Urothelium cell line (cell line): ENCODE data around the gene CD46.
"Not testable (repeated sequence)": the region's sequence is repeated elsewhere in the genome, so short reads cannot be mapped to it uniquely, and the experiment has no call there.

ENCODE experiments used
- DNase-seq: peaks from one replicate; pipeline ENCODE4 v3.0.0; 2011; ENCODE audit warnings: low spot score, mixed read lengths
- FAIRE-seq: peaks from 2 replicates; lab custom pipeline; 2011; peaks lifted over from hg19 to GRCh38; lab: Jason Lieb, UNC

CD46 gene

DNA sequence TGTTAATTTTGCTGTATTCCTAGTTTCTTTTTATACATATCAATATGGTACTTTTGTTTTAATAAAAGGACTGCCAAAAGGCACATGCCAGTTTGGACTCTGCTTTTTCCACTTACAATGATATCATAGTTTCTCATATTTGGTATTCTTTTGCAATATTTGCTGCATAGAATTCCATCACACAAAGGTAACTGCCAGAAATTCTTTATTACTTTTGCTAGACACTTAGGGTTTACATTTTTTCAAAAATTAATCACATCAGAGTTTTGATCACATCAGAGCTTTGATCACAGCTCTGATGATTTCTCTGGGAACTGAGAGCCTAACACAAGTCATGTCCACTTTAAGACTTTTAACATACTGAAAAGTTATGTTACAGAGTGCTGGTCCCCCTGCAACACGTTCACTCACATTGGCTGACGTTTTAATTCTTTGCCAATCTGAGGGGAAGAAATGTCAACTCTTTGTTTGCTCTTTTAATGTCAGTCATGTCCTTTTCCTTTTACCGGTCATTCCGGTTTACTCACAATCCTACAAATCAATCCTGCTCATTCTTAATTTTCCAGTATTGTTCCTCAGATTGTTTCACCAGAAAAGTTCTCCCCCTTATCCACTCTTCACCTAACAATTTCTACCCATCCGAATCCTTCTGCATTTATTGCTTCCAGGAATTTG lies 1.1 kb upstream of the CD46 start:
- DNase-seq (no peak), FAIRE-seq (no peak)

DNA sequence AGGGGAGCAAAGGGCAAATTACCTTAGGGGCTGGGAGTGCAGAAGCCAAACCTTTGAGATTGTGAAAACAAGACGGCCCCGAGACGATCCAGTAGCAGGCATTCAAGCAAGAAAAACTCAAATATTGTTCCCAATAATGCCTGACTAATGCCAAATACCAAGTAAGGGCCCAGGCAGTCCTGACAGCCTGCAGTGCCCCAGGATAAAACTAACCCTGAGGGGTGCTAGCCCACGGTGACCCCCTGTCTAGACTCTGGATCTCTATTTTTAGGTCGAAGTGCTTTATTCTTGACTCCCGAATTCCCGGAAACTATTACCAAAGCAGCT lies 428 bp upstream of the CD46 start:
- FAIRE-seq, DNase-seq: not testable (repeated sequence)

DNA sequence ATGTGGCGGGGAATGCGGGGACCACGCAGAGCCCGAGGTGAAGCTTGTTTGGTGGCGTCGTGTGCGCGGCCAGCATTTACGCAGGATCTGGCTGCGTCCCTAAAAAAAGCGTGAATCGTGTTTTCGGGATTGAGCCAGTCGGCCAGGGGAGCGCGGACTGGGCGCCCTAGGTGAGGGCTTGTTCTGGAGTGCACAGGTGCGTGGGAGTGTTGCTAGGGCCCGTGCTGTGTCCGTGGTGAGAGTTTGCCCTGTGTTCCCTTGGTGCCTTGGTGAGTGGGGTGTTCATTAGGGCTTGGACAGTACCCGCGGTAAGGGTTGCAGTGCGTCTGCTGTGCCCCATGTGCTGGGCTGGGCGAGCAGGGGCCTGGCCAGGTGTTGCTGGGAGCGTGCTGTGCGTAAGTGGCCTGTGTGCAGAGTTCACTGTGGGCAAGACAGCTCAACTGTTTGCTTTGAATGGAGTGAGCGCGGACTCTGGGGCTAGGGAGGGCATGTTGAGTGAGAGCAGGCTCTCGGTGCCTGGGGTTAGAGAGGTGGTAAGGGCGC lies 673 bp downstream of the CD46 start:
- FAIRE-seq: no peak

DNA sequence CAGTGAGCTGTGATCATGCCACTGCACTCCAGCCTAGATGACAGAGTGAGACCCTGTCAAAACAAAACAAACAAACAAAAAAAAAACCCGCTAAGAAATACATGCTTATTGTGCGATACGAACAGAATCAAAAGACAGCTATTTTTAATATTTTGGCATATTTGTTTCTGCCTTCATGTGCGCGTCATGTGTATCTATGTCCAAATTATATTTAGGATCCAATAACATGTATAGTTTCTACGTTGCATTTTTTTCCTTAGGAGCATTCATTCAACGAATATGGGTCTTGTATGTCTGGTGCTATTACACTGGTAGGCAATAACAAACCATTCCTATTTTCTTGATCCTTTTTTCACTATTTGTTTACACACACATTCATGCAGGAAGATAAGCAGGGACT lies 1.8 kb downstream of the CD46 start:
- DNase-seq: no peak
- FAIRE-seq: no peak

More for the DNA sequence above, 673 bp downstream of the CD46 start:
- peak; percentile 6 for DNase-seq

DNA sequence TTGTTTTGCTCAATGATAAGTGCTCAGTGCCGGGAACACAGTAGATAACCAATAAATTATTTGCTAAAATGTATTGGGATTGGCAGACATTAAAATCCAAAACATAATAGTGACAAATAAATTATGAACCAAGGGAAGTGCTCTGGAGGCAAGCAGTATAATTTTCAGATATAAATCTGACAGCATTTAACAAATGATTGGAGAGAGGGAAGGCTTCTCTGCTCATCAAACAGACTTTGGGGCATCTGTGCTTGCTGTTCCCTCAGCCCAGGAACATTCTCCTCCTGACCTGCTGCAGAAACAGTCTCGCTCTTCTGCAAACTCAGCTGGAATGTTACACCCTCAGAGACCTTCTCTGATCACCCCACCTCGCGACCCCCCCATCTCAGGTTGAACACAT lies 2.2 kb downstream of the CD46 start:
- FAIRE-seq (no peak), DNase-seq (no peak)

DNA sequence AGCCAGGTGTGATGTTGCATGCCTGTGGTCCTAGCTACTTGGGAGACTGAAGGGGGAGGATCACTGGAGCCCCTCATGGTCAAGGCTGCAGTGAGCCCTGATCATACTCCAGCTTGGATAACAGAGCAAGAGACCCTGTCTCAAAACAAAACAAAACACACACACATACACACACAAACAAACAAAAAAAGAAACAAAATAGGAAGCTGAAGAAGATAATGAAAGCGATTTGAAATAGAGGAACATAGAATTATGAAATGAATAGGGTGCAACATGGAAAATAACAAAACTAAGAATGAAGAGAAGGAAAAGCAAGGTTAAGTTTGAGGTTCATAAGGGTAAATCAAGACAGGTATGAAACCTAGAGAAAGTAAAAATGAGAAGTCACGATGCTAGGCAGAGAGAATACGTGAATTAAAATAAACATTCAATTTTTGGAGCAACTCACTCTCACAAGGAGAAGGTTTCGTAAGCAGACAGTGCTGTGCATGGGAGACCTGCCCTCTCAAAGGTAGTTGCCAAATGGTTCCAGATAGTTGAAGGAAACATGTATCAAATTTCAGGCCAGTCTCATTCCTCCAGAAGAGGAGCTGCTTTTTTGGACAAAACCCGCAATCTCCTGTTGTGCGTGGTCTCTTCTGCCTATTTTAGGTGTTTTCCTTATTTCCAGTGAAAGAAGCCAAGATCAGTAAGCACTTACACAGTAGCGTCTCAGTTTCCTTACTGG lies 3.3 kb downstream of the CD46 start:
- FAIRE-seq (no peak), DNase-seq (no peak)

DNA sequence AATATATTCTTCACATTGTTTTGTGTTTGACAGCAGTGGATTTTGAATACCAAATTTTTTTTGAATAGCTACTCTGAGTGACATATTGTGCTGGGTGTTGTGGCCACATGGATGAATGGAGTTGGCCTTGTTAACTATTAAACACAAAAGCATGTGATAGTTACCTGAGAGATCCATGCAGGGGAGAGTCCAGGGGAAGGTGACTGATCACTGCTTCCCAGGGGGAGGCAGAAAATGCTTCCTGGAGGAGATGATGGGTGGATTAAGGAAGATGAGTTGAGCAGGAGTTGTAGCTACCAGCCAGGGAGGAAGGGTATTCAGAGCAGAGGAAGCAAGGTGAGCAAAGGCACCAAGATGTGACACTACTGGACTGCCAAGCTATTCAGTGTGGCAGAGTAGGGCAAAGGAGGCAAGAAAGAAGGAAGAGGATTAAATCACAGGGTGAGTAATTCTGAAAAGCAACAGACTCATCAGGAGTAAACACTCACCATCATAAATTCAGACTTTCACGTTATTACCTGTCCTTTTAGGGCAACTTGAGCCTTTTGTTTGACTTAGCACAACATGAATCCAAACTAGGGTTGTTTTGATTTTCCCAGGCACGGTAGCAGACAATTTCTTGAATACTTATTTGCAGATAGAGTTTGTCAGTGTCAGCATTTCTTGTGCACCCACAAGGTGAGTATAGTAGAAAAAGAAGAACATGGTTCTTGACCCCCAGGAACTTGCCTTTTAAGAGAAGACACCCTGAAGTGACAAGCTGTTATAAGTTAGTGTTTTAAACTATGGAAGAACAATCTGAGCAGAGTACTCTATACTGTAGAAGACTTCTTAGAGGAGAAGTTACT lies 4.2 kb downstream of the CD46 start:
- FAIRE-seq (no peak), DNase-seq (no peak)

DNA sequence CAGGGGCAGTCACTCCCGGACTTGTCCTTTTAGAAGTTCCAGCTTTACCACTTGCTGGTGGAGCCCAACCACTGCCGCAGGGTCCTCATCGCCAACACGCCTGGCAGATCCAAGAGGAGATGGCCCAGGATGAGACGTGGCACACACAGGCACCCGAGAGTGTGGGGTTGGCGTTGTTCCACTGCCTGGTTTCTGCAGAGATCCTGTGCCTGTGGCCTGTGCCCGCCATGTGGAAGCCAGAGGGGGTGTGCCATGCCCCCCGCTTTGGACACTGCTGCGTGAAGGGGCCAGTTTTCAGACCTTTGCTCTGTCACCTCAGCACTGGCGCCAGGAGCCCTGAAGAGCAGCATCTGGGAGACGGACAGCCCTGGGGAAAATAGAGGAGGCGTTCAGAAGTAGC lies 10.8 kb downstream of the CD46 start:
- DNase-seq: no peak
- FAIRE-seq: no peak

DNA sequence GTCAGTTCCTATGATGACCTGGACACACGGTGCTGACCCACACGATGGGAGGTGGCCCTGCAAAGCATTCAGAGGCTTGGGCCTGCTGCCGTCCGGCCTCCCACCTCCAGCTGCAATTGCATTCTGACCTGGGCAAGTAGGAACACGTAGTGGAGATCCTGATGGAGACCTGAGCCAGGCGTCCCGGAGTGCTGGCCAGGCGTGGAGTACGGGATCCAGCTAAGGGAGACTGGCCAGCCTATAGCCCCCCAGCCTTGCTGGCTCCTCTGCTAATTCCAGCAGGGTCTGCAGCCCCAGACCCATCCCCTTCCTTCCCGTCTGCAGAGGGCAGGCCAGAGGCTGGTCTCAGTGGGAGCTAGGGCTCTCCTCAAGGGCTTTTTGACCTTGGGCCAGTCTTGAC lies 11.2 kb downstream of the CD46 start:
- DNase-seq (no peak), FAIRE-seq (no peak)

DNA sequence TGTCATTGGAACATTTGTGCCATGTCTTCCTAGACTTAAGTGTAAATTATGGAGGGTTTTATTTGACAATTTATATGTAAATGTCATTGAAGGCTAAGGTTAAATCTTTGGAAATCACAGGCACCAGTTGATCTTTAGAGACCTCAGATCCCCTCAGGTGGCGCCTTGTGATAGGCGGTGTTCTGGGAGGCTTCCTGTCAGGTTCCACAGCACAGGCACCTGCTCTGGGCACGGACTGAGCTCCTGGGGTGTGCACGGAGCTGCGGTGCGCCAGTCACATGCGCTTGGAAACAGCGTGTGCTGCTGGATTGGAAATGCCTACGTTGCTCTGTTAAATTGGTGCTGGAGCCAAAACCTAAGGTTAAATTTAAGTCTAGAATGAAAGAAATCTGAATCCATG lies 12.1 kb downstream of the CD46 start:
- FAIRE-seq (no peak), DNase-seq (no peak)

DNA sequence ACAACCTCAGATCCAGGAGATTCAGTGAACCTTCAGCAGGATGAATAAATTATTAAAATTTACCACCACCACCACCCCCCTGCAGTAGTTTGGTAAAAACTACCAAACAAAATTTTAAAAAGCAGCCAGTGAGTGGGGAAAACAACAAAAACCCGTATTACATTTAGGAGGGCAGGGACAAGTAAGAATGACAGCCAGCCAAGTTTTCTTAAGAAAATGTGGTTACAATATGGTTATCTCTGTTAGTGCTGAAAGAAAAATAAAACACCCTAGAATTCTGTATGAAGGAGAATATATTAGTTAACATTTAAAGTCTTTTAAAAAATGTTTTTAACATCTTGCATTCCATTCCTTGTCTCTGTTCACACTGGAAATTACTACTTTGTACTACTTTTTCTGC lies 14.7 kb downstream of the CD46 start:
- DNase-seq: no peak
- FAIRE-seq: no peak

DNA sequence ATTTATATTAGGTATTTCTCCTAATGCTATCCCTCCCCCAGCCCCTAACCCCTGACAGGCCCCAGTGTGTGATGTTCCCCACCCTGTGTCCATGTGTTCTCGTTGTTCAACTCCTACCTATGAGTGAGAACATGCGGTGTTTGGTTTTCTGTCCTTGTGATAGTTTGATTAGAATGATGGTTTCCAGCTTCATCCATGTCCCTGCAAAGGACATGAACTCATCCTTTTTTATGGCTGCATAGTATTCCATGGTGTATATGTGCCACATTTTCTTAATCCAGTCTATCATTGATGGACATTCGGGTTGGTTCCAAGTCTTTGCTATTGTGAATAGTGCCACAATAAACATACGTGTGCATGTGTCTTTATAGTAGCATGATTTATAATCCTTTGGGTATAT lies 18.7 kb downstream of the CD46 start:
- not testable (repeated sequence) for FAIRE-seq, DNase-seq

DNA sequence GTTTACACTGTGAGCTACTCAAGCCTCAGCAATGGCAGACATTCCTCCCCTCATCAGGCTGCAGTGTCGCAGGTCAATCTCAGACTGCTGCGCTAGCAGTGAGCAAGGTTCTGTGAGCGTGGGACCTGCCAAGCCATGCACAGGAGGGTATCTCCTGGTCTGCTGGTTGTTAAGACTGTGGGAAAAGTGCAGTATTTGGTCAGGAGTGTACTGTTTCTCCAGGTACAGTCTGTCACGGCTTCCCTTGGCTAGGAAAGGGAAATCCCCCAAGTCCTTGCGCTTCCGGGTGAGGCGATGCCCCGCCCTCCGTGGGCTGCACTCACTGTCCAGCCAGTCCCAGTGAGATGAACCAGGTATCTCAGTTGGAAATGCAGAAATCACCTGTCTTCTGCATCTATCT lies 24.2 kb downstream of the CD46 start:
- not testable (repeated sequence) for FAIRE-seq

DNA sequence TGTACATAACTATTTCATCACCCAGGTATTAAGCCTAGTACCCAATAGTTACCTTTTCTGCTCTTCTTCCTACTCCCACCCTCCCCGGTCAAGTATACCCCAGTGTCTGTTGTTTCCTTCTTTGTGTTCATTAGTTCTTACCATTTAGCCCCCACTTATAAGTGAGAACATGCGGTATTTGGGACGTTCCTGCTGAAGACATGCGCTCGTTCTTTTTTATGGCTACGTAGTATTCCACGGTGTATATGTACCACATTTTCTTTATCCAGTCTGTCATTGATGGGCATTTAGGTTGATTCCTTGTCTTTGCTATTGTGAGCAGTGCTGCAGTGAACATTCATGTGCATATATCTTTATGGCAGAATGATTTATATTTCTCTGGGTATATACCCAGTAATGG lies 25.6 kb downstream of the CD46 start:
- not testable (repeated sequence) for DNase-seq, FAIRE-seq

More for the DNA sequence above, 24.2 kb downstream of the CD46 start:
- DNase-seq: not testable (repeated sequence)

DNA sequence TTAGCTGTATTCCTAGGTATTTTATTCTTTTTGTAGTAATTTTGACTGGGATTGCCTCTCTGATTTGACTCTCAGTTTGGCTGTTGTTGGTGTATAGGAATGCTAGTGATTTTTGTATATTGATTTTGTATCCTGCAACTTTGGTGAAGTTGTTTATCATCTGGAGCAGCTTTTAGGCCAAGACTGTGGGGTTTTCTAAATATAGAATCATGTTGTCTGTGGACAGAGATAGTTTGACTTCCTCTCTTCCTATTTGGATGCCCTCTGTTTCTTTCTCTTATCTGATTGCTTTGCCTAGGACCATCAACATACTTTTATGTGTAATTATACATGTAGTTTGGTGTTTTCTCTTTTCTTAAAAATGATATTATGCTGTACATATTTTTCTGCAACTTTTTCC lies 27.2 kb downstream of the CD46 start:
- FAIRE-seq (no peak), DNase-seq (no peak)

DNA sequence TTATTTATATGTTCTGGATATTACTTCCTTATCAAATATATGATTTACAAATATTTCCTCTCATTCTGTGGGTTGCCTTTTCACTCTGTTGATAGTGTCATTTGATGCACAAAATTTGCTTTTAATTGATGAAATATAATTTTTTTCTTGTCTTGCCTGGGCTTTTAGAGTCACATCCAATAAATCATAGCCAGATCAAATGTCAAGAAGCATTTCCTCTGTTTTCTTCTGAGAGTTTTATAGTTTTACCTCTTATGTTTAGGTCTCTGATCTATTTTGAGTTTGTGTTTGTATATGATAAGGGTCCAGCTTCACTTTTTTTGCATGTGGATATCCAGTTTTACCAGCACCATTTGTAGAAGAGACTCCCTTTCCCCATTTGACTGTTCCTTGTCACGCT lies 29.5 kb downstream of the CD46 start:
- no peak for FAIRE-seq
- no peak for DNase-seq

DNA sequence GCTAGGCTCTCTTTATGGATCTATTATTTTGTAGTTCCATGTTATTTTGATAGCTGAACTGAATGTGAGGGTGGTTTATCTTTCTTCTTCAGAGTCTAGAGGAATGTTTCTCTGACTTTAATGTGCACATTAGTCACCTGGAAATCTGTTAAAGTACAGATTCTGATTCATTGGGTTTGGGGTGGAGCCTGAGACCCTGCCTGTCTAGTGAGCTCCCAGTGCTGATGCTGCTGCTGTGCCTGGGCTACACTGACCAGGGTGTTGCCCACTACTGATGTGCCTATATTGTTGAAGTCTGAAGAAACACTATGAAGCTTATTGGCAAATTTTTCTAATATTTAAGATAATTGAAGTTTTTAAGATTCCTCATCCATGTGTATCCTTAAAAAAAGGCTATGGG lies 35.9 kb downstream of the CD46 start:
- no peak for FAIRE-seq
- DNase-seq: no peak

DNA sequence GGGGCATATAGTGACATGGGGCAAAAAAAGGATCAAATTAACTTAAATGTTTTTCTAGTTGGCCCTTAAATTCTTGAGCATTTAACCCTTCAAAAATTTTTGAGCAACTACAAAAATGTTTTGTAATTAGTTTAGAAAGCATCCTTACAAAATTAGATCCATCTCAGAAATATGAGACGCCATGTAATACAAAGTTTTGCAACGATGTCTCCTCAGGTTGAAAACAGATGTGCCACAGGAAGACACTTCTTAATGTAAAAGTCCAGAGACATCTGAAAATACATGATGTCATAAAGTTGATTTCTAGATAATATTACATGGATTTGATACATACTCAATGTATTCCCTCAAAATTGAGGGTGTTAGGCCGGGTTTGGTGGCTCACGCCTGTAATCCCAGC lies 37.5 kb downstream of the CD46 start:
- no peak for DNase-seq
- FAIRE-seq: no peak

DNA sequence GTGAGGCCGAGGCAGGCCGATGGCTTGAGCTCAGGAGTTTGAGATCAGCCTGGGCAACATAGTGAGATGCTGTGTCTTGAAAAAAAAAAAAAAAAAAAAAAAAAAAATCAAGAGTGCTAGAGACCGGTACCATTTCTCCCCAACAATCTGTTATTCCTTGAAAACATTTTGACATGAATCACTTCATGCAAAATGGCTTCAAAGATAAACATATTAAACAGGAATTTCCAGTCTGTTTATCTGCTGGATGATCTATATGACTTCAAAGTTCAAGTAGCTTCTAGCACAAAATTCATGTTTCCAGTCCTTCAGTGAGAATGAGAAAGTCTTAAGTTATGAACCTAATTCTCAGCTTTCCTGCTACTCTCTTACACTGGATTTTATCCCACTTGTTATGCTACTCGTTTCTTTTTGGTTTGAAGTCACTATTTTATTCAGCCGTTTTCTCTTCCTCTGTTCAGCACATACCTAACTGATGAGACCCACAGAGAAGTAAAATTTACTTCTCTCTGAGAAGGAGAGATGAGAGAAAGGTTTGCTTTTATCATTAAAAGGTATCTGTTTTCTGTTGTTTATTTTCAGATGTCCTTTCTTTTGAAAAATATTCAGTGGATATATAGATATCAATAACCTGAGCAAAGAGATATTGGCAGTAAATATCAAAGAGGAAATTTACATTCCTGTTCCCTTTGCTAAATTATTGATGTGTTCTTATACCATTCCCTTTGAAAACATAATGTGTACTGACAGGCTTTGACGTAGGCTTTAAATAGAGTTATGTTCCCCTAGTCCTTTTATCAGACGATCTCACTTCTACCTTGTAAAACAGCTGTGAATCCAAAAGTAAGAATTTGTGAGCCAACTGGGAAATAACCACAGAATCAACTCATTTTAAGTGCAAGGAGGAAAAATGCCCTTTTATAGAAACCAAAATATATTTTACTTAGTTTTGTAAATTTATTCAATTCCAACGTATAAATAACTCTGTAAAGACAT lies 38.2 kb downstream of the CD46 start:
- DNase-seq (no peak), FAIRE-seq (no peak)

DNA sequence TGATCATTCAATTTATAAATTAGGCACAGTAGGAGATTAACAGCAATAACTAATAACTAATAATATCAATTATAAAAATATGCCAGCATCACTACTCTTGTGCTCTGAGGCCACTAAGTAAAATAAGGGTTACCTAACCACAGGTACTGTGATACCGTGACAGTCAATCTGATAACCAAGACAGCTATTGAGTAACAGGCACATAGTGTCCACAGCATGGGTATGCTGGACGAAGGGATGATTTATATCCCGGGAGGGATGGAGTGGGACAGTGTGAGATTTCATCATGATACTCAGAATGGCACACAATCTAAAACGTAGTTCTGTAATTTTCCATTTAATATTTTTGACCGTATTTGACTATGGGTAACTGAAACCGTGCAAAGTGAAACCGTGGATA lies 39.4 kb downstream of the CD46 start:
- FAIRE-seq (no peak), DNase-seq (no peak)
